GM12865 (cell line): ENCODE measurements around the gene KCTD13.

Experiments
- DNase-seq: peaks from one replicate; pipeline ENCODE4 v3.0.0; 2010; ENCODE audit warnings: low read depth
- H3K4me3 ChIP-seq: 2 replicates; pipeline ENCODE4 v1.5.1; 2011; ENCODE audit warnings: mild to moderate bottlenecking, low read depth, low read length, control low read depth
- TF ChIP-seq, protein P1 (sequence below): IDR thresholded peaks from 2 replicates; pipeline ENCODE4 v1.5.1; 2011; ENCODE audit warnings: low read length, control low read depth, low read depth, inconsistent platforms; ENCODE audit not compliant: insufficient read depth; ENCODE audit errors: missing control alignments

The KCTD13 gene

DNA sequence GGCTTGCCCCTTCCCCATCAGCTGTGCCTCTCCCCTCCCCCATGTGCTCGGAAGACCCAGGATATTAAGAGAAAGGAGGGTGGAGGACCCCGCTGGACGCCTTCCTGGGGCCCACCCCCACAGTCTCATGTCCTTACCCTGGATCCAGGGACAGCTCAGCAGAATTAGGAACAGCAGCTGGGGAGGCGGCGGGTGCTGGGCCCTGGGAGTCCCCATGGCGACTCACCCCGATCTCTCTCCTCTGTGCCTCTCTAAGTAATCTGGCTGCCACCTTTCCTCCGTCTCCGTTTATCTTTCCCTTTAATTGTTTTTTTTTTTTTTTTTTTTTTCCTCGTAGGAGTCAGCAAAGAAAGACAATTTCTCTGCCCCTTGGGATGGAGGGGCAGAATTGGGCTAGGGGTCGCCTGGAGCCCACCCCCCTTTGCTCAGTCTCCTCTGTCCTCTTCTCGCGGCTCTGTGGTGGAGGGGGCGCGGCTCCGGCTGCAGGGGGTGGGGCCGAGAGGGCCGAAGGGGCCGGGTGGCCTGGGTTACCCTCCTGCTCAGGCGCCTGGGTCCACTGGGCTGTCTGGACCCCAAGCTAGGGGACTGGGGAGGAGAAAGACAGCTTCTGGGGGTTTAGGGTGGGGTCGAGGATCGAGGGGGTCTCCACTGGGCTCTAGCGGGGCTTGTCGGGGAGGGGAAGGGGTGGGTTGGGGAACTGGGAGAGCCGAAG is 27.1 kb downstream of the KCTD13 start:
- DNase-seq, result no peak
- H3K4me3 ChIP-seq, result no peak overlapping the region
- TF ChIP-seq, protein P1, sequence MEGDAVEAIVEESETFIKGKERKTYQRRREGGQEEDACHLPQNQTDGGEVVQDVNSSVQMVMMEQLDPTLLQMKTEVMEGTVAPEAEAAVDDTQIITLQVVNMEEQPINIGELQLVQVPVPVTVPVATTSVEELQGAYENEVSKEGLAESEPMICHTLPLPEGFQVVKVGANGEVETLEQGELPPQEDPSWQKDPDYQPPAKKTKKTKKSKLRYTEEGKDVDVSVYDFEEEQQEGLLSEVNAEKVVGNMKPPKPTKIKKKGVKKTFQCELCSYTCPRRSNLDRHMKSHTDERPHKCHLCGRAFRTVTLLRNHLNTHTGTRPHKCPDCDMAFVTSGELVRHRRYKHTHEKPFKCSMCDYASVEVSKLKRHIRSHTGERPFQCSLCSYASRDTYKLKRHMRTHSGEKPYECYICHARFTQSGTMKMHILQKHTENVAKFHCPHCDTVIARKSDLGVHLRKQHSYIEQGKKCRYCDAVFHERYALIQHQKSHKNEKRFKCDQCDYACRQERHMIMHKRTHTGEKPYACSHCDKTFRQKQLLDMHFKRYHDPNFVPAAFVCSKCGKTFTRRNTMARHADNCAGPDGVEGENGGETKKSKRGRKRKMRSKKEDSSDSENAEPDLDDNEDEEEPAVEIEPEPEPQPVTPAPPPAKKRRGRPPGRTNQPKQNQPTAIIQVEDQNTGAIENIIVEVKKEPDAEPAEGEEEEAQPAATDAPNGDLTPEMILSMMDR, result no peak

DNA sequence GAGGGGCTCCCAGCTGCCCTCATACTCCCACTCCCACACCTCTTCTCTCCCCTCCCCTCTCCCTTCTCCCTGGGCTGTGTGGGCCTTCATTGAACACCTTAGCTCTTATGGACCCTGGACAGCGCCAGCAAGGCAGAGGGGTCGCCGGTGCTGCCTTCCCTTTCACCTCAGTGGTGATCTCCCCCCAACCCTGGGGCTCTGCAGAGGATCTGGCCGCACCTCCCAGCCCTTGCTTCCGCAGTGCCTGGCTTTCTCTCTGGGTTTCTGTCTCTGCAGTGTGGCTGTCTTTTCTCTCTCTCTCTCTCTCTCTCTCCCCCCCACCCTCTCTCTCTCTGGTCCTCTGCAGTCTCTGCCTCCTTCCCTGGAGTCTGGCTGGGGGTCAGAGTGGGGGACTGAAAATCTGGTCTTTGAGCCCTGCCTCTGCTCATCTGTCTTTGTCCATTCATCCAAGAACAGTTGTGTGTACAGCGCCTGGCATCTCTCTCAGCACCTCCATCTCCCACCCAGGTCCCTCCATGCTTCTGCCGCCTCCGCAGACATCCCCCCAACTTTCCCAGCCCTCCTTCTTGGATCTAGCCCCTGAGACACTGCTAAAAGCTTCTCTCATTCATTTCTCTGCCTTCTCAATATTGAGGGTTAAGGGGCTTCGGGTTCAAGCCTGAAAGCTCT is 27.8 kb downstream of the KCTD13 start:
- H3K4me3 ChIP-seq, result no peak overlapping the region
- TF ChIP-seq, protein P1, result no peak
- no peak for DNase-seq

DNA sequence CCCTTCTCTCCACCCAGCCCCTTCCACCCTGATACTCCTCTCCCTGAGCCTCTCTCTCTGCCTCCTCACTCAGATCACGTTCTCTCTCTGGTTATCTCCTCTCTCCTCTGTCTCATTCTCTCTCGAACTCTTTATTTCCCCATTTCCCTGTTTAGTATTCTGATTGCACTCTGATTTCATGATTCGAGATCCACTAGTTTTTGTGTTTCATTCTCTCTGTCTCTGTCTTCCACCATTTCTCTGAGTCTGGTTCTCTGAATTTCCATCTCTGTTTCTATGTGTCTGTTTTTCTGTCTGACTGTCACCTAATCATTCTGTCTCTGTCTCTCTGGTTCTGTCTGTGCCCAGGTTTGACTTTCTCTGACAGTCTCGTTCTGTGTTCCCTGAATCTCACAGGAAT is 28.7 kb downstream of the KCTD13 start:
- TF ChIP-seq, protein P1, result no peak
- DNase-seq, result no peak
- H3K4me3 ChIP-seq, result no peak overlapping the region

DNA sequence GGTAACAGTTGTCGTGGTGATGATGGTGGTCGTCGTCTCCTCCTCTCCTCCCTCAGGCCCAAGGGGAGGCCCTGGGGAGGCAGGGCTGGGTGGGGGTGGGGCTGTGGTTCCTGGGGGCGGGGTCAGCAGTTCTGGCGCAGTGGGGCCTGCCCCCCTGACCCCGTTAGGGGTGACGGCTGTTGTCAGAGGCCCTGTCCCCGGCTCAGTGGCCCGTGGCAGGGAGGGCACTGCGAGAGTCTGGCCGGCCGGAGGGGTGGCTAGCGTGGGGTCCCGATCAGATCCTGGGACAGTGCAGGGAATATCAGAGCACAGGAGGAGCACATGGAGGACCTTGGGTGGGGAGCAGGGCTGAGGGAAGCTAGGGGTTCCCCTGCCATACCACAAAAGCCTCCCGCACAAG is 29.2 kb downstream of the KCTD13 start:
- TF ChIP-seq, protein P1, result no peak
- H3K4me3 ChIP-seq, result no peak overlapping the region
- DNase-seq, result no peak

DNA sequence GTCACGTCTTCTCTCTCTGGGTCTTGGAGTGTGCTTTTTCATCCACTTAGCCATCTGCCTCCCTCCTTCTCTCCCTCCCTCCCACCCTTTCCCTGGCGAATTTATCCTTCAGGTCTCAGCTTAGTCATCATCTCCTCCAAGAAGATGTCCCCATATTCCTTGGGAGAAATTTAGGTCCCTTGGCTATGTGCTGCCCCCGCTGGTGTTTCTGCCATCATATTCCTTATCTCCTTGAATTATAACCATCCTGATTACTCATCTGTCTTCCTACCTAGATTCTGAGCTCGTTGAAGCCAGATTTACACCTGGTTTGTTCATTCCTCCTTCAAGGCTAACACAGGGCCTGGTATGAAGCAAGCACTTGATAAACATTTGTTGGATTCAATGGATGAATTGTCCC is 31.7 kb downstream of the KCTD13 start:
- TF ChIP-seq, protein P1, result no peak
- H3K4me3 ChIP-seq, result no peak overlapping the region
- DNase-seq, result no peak

DNA sequence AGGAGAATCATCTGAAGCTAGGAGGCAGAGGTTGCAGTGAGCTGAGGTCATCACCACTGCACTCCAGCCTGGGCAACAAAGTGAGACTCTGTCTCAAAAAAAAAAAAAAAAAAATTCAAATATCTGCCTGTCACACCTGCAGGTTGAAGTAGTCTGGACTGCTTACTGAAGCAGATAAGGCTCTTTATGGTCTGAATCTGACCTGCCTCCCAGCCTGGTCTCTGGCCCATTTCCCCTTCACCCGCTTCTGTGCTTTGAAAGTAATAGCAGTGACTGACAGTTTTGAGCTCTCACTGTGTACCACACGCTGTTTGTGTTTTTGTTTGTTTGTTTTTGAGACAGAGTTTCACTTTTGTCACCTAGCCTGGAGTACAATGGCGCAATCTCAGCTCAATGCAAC is 32.5 kb downstream of the KCTD13 start:
- H3K4me3 ChIP-seq, result no peak overlapping the region
- TF ChIP-seq, protein P1, result no peak
- no peak for DNase-seq

DNA sequence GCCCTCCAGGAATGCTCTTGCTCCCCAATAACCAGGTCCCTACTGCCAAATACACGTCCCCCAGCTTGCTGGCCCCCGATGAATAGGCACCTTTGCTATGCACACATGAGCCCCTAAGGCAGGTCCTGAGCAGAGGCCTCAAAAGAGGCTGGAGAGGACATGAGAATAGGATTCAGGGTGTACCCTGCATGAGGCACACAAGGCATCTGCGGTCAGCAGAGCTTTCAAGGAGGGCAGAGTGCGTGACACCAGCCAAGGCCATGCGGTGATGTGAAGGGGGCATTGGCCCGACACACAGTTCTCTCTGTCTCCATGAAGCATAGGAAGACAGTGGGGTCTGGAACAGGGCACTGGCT is 33.6 kb downstream of the KCTD13 start:
- H3K4me3 ChIP-seq, result no peak overlapping the region
- TF ChIP-seq, protein P1, result no peak
- no peak for DNase-seq
